Smooth muscle cell (in vitro differentiated cells): ENCODE results near the gene MYZAP. TPM values are rescaled to one million over a fixed set of nuclear protein-coding genes. Genes with fewer than 3 reads are reported as not detected.

Source experiments
- DNase-seq: peaks from one replicate; lab custom pipeline; 2025; ENCODE audit not compliant: unreplicated experiment; lab: John Stamatoyannopoulos, UW
- H2AFZ ChIP-seq: fragments of 200-600 bp; sonication (generic); 2 replicates; pipeline ENCODE4 v1.6.0; 2016; ENCODE audit warnings: antibody characterized with exemption, low read depth, mild to moderate bottlenecking
- H3F3A ChIP-seq: fragments of 200-600 bp; sonication (generic); 2 replicates; pipeline ENCODE4 v1.6.0; 2017; ENCODE audit warnings: antibody characterized with exemption, low read depth
- H3K27ac ChIP-seq: fragments of 200-600 bp; sonication (generic); 2 replicates; pipeline ENCODE4 v1.5.1; 2016; ENCODE audit warnings: low read depth, mild to moderate bottlenecking
- H3K27me3 ChIP-seq: fragments of 200-600 bp; sonication (generic); 2 replicates; pipeline ENCODE4 v1.6.1; 2016; ENCODE audit warnings: low read depth, mild to moderate bottlenecking
- H3K36me3 ChIP-seq: fragments of 200-600 bp; sonication (generic); 2 replicates; pipeline ENCODE4 v1.5.1; 2016; ENCODE audit warnings: low read depth
- H3K4me1 ChIP-seq: fragments of 200-600 bp; sonication (generic); 2 replicates; pipeline ENCODE4 v1.5.1; 2016; ENCODE audit warnings: low read depth
- H3K4me2 ChIP-seq: fragments of 200-600 bp; sonication (generic); 2 replicates; pipeline ENCODE4 v1.6.0; 2016; ENCODE audit warnings: mild to moderate bottlenecking
- H3K4me3 ChIP-seq: fragments of 200-600 bp; sonication (generic); 2 replicates; pipeline ENCODE4 v1.5.1; 2016; ENCODE audit warnings: mild to moderate bottlenecking
- H3K79me2 ChIP-seq: fragments of 200-600 bp; sonication (generic); 2 replicates; pipeline ENCODE4 v1.6.0; 2016; ENCODE audit warnings: low read depth, mild to moderate bottlenecking
- H3K9ac ChIP-seq: fragments of 200-600 bp; sonication (generic); 2 replicates; pipeline ENCODE4 v1.6.0; 2016; ENCODE audit warnings: low read depth
- H3K9me3 ChIP-seq: fragments of 200-600 bp; sonication (generic); replicated peaks from 2 replicates; pipeline ENCODE4 v1.5.1; 2016; ENCODE audit warnings: low read depth
- H4K20me1 ChIP-seq: fragments of 200-600 bp; sonication (generic); 2 replicates; pipeline ENCODE4 v1.6.0; 2016; ENCODE audit warnings: low read depth
- WGBS: methylation state at CpG from one replicate; pipeline ENCODE4 v1.1.7; 2016; ENCODE audit warnings: low lambda C conversion rate; 5-methylcytosine and 5-hydroxymethylcytosine counted together
- polyA plus RNA-seq: library from polyadenylated mRNA; unstranded; fragments of >200 nt; fragmentation: Nextera tagmentation; extraction: Ambion mirVana; gene quantifications from 2 replicates; pipeline ENCODE4 v1.2.1, GENCODE V29; 2016
- total RNA-seq: library from RNA; depleted of rRNA; stranded (reverse); fragments of >200 nt; gene quantifications from 2 replicates; pipeline ENCODE4 v1.2.3, GENCODE V29; 2014
- TF ChIP-seq, protein P1 (sequence below): fragments of 200-600 bp; sonication (generic); IDR thresholded peaks from 2 replicates; pipeline ENCODE4 v1.5.1; 2017; ENCODE audit warnings: borderline replicate concordance, mild to moderate bottlenecking, antibody characterized with exemption; ENCODE audit not compliant: insufficient read depth, poor library complexity, severe bottlenecking

Gene MYZAP
- total and polyA plus RNA-seq, 2 experiments from 2014 or later = 0.09 to 0.65 TPM

DNA sequence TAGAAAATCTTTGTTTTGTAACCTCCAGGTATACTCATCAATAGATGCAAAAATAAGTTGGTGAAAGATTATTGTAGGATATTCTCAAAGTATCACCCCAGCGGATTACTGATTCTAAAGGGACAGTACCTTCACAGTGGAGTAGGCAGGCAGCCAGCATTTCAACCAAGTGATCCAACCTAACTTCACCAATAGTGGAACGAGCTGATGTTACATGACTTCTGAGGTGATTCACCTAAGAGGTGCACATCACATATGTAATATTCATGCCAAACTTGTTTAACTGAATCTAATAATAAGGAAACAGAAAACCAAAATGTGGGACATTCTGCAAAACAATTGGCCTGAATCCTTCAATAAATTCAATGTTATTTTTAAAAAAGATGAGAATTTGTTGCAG is 14.3 kb downstream of the MYZAP start:
- Histone ChIP-seq H3K79me2 (no peaks in the 10 kb centered on the region), H2AFZ (no peak overlapping the region), H3K9ac (no peak overlapping the region), H3K9me3 (no peaks in the 10 kb centered on the region), H3K4me3 (no peak overlapping the region), H3F3A (no peaks in the 10 kb centered on the region), H4K20me1 (no peaks in the 10 kb centered on the region), H3K4me1 (no peaks in the 10 kb centered on the region), H3K36me3 (no peaks in the 10 kb centered on the region), H3K27ac (no peak overlapping the region), H3K4me2 (no peak overlapping the region), H3K27me3 (no peaks in the 10 kb centered on the region)
- DNase-seq = no peak
- WGBS = 92% methylated on average over 2 of the region's 2 CpGs
- TF ChIP-seq, protein P1, sequence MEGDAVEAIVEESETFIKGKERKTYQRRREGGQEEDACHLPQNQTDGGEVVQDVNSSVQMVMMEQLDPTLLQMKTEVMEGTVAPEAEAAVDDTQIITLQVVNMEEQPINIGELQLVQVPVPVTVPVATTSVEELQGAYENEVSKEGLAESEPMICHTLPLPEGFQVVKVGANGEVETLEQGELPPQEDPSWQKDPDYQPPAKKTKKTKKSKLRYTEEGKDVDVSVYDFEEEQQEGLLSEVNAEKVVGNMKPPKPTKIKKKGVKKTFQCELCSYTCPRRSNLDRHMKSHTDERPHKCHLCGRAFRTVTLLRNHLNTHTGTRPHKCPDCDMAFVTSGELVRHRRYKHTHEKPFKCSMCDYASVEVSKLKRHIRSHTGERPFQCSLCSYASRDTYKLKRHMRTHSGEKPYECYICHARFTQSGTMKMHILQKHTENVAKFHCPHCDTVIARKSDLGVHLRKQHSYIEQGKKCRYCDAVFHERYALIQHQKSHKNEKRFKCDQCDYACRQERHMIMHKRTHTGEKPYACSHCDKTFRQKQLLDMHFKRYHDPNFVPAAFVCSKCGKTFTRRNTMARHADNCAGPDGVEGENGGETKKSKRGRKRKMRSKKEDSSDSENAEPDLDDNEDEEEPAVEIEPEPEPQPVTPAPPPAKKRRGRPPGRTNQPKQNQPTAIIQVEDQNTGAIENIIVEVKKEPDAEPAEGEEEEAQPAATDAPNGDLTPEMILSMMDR = no peak

DNA sequence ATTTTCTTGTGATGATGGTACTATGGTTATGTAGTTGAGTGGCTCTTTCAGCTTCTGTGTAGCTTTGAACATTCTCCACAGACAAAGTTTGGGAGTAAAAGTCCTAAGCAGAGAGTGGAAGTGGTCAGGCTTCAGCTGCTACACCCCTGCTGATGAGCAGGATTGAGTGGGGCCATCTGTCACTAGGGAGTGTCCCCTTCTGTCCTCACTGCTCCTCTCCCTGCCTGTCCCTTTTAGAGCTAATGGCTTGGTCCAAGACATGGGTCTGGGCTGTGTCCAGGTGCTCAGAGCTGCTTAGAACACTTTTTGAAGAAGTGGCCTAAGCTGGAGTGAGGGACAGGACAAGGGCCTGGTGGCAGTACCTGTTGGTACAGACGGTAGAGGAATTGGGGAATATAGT is 15.1 kb downstream of the MYZAP start:
- Histone ChIP-seq H3K79me2 (no peaks in the 10 kb centered on the region), H3K4me2 (no peak overlapping the region), H3K4me3 (no peak overlapping the region), H3K9ac (no peak overlapping the region), H3K9me3 (no peaks in the 10 kb centered on the region), H3K4me1 (no peaks in the 10 kb centered on the region), H3K27ac (no peak overlapping the region), H3K36me3 (no peaks in the 10 kb centered on the region), H3F3A (no peaks in the 10 kb centered on the region), H2AFZ (no peak overlapping the region), H3K27me3 (no peaks in the 10 kb centered on the region), H4K20me1 (no peaks in the 10 kb centered on the region)
- 100% methylated on average over 1 of the region's 1 CpG for WGBS
- TF ChIP-seq, protein P1 = no peak
- no peak for DNase-seq

DNA sequence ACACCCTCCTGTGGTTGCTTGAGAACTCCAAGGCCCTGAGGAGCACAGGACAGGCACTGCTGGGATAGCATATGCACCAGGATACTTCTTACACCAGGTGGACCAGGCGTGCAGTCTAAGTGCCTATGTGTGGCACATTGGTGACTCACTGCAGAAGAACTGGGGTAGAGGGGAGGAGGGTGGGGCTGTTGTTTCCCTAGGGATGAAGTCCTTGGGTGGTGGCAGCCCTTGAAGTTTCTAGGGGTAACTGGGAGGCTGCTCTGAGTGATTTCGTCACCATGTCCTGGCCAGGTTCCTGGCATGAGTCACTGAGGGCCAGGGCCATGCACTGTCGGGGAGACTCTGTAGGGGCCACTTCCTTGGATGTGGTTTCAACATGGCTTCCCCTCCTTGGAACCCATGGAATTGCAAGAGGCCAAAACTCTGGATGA is 15.9 kb downstream of the MYZAP start:
- Histone ChIP-seq H3K27ac (no peak overlapping the region), H3K36me3 (no peaks in the 10 kb centered on the region), H3F3A (no peaks in the 10 kb centered on the region), H4K20me1 (no peaks in the 10 kb centered on the region), H3K4me2 (no peak overlapping the region), H3K9ac (no peak overlapping the region), H3K79me2 (no peaks in the 10 kb centered on the region), H2AFZ (no peak overlapping the region), H3K4me1 (no peaks in the 10 kb centered on the region), H3K4me3 (no peak overlapping the region), H3K27me3 (no peaks in the 10 kb centered on the region), H3K9me3 (no peaks in the 10 kb centered on the region)
- TF ChIP-seq, protein P1 = no peak
- no peak for DNase-seq
- WGBS = 75% methylated on average over 3 of the region's 3 CpGs

DNA sequence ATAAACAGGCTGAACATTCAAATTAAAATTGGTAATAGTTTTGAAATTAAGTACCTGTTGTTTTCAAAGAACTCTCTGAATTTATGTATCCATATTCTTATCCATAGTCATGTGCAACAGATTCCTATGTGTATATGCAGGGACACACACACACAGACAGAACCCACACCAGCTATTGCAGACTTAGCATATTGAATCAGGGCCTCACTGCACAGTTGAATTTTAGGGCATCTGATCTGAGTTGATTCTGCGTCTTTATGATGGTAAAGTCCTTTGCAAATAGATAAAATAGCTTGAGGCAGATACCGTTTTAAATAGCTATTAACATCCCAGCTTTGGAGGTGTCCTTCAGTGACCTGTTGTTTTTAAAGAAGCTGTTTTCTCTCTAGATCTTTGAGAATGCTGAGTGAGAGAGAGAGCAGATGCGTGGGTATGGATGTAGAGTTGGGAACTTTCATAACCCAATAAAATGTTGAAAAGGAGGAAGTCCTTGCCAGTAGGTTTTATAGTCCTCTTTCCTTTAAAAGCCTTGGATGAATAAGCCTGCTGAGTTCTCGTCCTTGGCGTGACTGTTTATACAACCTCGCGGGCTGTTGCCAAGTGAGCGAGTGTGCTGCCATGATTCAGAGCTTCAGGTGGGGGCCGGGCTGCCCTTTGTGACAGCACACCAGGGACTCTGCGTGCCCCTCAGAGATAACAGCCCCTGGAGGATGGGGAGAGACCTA is 18.3 kb downstream of the MYZAP start:
- TF ChIP-seq, protein P1 = no peak
- 35% methylated on average over 10 of the region's 10 CpGs for WGBS
- H3K4me2 ChIP-seq = no peak overlapping the region
- H3K27me3 ChIP-seq = no peaks in the 10 kb centered on the region
- H3F3A ChIP-seq = no peaks in the 10 kb centered on the region
- H3K27ac ChIP-seq = peak overlapping the region; percentile 20
- no peak overlapping the region for H3K9ac ChIP-seq
- no peaks in the 10 kb centered on the region for H4K20me1 ChIP-seq
- H3K4me3 ChIP-seq = no peak overlapping the region
- no peaks in the 10 kb centered on the region for H3K36me3 ChIP-seq
- peak; percentile 27 for DNase-seq
- no peaks in the 10 kb centered on the region for H3K4me1 ChIP-seq
- no peaks in the 10 kb centered on the region for H3K9me3 ChIP-seq
- no peaks in the 10 kb centered on the region for H3K79me2 ChIP-seq
- H2AFZ ChIP-seq = no peak overlapping the region
